ENCODE data around the gene HNMT.
"Not testable (repeated sequence)": the region's sequence is repeated elsewhere in the genome, so short reads cannot be mapped to it uniquely, and the experiment has no call there.

The HNMT gene

DNA sequence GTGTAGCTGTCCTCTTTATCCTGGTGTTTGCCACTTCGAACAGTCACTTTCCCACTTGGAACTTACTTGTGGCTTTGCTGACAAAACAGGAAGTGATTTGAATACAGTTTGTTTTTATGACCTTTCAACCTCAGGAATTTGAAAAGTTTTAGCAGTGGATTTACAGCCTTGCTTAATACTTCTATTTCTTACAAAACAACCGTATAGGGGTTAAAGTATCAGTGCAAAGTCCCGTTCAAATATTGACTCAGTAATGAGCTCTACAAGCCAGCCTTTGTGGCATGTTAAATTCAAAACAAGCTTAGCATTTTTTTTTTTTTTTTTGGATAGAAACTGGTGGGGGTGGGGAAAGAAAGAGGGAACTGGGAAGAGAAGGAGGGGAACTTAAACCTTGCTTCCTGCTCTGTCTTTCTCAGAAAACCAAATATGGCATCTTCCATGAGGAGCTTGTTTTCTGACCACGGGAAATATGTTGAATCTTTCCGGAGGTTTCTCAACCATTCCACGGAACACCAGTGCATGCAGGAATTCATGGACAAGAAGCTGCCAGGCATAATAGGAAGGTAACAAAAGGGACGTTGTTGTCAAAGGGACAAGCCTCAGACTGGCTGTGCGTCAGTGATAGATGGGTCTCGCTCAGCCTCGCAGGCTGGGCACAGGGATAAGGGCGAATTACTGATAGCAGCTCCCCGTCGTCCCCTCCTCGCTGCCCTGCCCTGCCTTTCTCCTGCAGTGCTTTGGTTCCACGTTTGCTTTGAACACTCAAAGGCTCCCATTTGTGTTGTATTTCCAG is at the start of gene HNMT:
Gene HNMT (plus strand): TSS at position 408 of the 793 bp plus-strand sequence. CDS start 19 bp downstream, at position 427.
- no peak for DNase-seq

- no peak for DNase-seq
Observed at GRCh38 chr2:137921105-137921880, 43.0 kb upstream of the HNMT start.

GRCh38 chr2:137922171-137922570 is 42.1 kb upstream of the HNMT start:
- not testable (repeated sequence) for DNase-seq

DNA sequence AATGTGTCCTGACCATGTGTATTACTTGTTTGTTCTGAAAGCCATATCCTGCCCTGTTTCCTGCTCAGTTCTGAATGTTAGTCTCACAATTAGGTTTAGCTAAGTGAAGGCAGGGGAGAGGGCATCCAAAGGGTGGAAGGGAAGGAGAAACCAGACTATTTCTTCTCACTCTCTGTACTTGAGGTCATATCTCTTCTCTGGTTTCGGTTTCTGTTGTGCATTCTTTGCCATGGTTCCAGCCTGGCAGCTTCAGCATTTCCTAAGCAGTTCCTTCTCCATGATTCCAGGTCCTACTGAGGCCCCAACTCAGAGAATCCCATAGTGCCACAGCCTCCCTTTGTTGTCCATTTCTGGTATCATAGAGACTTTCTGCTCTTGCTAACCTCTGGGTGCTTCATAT is 40.3 kb upstream of the HNMT start:
- DNase-seq = no peak

DNA sequence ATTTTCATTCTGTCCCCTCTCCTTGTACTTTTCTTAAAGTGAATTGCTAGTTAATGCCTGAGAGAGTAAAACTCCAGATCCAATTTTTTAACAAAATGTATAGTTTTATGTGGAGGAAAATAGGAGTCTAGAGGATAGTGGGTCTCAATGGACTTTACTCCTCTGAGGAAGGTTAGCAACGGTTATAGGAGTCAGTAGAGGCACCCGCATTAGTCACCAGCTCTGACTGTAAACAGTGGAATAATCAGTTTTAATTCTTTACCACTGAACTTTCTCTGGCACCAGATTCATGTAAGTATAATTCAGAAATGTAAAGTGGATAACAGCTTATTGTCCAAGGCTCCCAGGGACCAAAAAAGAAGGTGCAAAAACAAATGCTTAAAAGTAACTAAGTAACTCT is 38.7 kb upstream of the HNMT start:
- no peak for DNase-seq

GRCh38 chr2:137927846-137928245 is 36.4 kb upstream of the HNMT start:
- DNase-seq = no peak

DNA sequence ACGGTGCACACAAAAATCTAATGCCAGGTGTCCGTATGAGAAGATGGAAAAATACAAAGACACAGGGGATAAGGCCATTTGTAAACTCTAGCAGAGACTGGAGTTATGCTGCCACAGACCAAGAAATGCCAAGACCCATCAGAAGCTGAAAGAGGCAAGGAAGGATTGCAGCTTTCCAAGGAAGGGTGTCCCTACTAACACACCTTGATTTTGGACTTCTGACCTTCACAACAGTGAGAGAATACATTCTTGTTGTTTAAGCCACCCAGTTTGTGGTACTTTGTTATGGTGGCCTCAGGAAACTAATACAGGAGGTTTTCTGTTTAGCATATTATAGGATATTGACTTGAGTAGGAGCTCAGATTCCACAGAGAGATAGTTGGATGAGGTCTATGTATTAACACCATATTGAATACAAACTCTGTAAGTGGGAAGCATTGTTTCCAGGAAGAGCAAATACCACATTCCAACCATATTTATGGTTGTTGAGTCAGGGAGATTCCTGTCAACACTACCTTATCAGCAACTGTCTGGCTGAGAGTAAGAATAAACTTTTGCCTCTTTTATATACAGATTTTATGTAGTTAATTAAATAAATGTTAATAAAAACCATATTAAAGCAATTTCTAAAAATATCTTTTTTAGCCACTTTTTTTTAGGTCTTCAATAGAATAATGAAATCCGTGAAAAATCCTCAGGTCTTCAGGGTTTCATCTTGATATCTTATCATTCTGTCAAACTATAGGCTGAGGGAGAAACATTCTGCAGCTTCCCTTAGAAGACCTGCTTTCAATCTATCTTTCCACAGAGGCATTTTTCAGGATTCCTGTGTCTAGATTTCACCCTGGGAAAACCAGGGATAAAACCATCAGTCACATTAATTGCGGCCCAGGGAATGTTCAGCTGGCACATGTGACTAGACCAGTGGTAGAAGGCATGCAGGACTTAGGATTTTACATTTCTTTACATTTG is 35.4 kb upstream of the HNMT start:
- DNase-seq = no peak

DNA sequence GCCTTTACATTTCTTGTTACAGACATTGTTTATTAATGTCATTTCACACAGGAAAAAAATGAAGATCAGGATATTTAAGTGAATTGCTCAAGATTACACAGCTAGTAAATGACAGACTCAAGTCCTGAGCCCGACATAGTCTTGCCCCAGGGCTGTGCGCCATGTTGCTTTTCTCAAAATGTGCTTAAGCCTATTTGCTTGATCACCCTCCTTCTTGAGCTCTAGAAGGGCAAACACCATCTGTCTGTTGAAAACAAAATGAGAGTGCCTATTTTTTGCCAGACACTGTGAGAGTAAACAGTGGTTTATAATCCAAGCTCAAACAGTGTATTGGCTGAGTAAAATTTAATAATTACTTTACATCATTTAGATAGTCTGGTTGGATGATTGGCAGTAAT is 34.8 kb upstream of the HNMT start:
- no peak for DNase-seq

- DNase-seq = no peak
Observed at GRCh38 chr2:137930146-137930545, 34.1 kb upstream of the HNMT start.

DNA sequence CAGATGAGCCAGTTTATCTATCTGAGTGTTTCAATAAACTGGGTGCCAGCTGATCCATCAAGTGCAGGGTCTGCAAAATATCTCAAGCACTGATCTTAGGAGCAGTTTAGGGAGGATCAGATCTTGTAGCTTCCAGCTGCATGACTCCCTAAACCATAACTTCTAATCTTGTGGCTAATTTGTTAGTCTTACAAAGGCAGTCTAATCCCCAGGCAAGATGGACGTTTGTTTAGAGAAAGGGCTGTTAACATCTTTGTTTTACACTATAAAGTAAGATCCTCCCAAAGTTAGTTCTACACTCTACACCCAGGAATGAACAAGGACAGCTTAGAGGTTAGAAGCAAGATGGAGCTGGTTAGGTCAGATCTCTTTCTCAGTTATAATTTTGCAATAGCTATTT is 28.7 kb upstream of the HNMT start:
- DNase-seq = no peak

GRCh38 chr2:137937246-137937645 is 27.0 kb upstream of the HNMT start:
- DNase-seq = no peak

DNA sequence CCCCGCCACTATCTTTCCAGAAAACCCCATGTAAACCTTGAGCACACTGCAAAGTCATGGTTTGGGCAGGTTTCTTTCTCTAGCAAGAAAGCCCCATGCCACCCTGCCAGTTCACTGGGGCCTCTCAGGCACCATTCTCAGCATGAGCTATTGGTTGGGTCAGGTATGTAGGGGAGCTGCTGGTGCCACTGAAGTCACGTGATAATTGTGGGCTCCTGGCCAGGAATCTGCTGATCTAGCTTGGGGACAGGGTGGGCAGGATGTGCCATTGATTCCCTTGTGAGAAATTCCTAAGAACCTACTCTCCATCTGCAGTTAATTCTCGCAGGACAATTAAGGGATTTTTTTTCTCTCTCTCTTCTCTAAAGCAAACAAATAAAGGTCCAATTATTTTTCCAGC is 26.5 kb upstream of the HNMT start:
- DNase-seq = no peak

- DNase-seq = no peak
Observed at GRCh38 chr2:137938204-137938603, 26.1 kb upstream of the HNMT start.

GRCh38 chr2:137939026-137939425 is 25.2 kb upstream of the HNMT start:
- no peak for DNase-seq

DNA sequence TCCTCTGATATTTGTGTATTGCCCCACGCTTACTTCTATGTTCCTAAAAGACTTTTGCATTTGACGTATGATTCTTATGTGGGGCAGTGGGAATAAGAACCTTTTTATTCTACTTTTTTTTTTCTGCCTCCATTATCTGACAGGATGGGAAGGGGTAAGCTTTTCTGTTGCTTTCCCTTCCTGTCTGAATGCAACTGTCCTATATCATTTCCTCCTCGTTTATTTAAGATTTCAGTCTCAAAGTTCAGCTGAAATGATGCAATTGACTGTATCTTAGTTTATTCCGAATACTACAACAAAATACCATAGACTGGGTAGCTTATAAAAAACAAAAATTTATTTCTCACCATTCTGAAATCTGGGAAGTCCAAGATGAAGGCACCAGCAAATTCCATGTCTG is 24.1 kb upstream of the HNMT start:
- no peak for DNase-seq

DNA sequence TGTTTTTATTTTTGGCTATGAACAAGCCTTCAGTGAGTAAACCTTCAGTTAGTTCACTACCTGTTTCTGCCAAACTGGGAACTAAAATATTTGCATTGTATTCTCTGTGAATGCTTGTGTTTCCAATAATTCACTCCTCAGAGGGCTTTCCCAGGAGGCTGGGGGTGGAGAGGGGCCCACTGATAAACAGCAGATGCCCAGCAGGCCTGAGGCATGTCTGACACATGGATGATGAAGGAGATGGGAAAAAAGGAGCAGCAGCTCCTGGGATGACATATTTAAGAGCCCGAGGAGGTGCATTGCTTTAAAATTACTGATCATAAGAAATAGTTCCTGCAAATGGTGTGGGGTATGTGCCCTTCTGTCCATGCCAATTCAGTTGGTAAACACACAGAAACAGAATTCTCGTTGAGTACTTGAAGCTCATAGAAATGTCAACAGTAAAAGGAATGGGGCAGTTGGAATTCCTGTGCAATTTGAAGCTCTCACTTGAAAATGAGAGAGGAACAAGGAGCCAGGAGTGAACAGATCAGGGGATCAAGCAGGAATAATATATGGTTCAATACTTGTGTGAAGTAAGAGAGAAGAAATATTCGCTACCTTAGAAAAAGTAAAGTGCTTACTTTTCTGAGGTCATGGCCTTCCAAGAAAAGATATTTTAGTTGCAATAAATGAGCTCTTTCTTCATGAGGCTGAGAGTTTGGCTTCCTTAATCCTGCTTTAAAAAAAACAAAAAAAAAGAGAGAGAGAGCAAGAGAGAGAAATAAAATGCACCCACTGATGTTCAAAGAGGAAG is 22.0 kb upstream of the HNMT start:
- no peak for DNase-seq

DNA sequence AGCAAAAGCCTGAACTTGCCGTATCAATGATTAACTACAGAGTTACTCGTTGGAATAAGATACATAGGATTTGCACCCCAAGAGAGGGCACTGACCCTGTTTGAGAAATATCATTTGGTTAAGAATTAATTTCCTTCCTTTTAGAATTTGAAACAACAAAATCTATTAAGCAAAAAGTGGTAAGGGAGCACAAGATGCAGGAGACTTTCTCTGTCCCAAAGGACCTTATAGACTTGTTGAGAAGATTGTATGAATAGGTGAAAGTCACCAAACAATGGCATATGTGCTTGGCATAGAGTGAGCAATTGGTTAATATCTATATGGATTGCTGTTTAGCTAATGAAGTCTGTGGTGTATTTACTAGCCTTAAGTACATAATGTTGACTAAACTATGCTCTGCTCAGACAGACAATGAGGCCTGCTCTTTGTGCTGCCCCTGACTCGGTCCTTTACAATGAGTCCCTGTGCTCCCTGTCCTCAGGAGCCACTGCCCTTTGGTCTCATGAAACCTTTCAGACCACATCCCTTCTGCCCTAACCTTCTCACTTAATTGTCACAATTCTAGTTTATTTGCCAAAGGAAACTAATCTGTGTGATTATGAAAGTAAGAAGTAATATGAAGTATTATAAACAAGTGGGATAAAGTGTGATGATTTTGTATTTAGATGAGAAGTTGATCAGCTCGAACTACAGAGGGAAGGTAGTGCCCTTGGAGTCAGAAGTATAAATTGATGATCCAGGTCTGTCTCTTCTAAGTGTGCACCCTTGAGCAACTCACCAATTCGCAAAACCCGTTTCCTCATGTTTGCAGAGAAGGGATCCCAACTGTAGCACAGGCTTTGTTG is 21.2 kb upstream of the HNMT start:
- no peak for DNase-seq

DNA sequence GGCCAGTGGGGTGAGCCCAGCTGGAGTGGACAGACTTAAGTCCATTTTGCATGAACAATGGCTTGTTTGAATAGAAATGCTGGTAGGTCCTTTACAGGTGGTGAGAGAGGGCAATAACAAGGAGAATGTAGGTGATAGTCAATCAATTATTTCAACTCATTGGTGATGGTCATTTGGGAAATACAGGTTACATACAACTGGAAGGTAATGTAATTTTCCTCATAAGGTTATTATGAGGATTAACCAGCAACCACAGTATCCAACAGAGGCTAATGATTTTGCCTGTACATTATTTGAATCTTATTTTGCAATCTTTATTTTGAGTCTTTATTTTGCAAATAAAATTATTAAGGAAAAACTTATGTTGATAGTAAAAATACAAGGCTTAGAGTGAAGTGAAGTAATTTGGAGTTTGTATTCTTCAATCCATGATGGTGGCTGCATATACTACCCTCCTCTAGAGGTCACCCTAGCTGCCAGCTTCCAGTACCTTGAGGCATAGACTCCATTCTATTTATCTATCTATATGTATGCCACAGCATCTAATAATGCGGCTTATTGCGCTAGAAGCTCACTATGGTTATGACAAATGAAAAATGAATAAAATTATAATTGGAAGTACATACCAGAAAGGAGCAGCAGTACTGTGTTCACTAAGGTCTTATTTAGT is 20.5 kb upstream of the HNMT start:
- DNase-seq = no peak

DNA sequence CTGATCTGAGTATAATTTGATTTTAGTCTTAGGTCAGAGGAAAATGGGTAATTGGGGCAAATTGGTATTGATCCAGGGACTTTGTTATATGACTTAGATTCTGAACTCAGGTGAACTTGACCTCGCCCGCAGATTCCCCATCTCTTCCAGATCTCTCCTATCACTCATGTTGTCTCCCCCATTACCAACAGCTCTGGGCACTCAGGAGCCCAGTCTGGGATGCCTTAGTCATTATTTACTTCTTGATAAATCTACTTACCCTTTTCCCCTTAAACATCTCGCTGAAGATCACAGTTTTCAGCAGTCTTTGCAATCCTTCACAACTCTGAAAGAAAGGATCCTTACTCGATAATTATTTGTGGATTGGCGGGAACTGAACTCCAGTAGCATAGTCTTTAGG is 19.6 kb upstream of the HNMT start:
- DNase-seq = no peak

DNA sequence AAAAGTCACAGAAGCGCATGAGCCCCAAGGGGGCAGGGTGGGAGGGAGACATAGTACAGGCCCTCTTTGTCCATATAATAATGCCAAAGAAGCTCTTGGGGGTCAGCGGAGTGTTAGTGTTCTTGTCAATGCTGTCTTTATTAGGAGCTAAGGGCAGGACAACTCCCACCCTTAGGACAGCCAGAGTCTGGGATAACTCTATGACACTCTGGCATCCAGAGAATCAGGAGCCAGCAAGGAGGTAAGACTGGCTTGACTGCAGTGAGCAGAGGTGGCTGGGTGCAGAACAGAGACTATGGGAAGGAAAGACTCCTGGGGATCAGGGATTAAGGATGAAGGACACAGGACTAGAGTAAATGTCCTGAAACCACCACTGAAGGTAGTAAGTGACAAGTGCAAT is 19.0 kb upstream of the HNMT start:
- no peak for DNase-seq

GRCh38 chr2:137946227-137946626 is 18.0 kb upstream of the HNMT start:
- DNase-seq = no peak

Measured in CD4-positive, alpha-beta T cell treated with Interleukin-21 for 1 hour (primary cell).